RPMI8226 (cell line): ENCODE data around the gene ARHGAP32.
A peak's percentile ranks its signal among the peaks of the same experiment; 100 is the strongest.

Experiments
- DNase-seq: peaks from one replicate; pipeline ENCODE4 v3.0.0-alpha.2; 2015

ARHGAP32 gene

GRCh38 chr11:128947773-128948172 is 244.4 kb downstream of the ARHGAP32 start:
- DNase-seq: no peak

- DNase-seq: no peak
Observed at GRCh38 chr11:128946648-128947047, 245.5 kb downstream of the ARHGAP32 start.

GRCh38 chr11:128943428-128943976 is 248.6 kb downstream of the ARHGAP32 start:
- no peak for DNase-seq

- no peak for DNase-seq
Observed at GRCh38 chr11:128942817-128943427, 249.2 kb downstream of the ARHGAP32 start, which contains the start of gene TP53AIP1. TSS of gene TP53AIP1 (minus strand) at chr11:128942871. CDS start at chr11:128937818, 5,053 bp downstream.

- no peak for DNase-seq
Observed at GRCh38 chr11:128942272-128942612, 249.9 kb downstream of the ARHGAP32 start.

- DNase-seq: no peak
Observed at GRCh38 chr11:128941573-128942271, 250.4 kb downstream of the ARHGAP32 start.

GRCh38 chr11:128941110-128941509 is 251.0 kb downstream of the ARHGAP32 start:
- no peak for DNase-seq

GRCh38 chr11:128940603-128941002 is 251.5 kb downstream of the ARHGAP32 start:
- DNase-seq: no peak

- DNase-seq: no peak
Observed at GRCh38 chr11:128940156-128940555, 252.0 kb downstream of the ARHGAP32 start.

- DNase-seq: no peak
Observed at GRCh38 chr11:128939591-128939990, 252.5 kb downstream of the ARHGAP32 start.

- DNase-seq: no peak
Observed at GRCh38 chr11:128938156-128938885, 253.8 kb downstream of the ARHGAP32 start.

- no peak for DNase-seq
Observed at GRCh38 chr11:128937480-128937879, 254.6 kb downstream of the ARHGAP32 start.

GRCh38 chr11:128936606-128937251 is 255.4 kb downstream of the ARHGAP32 start:
- peak; percentile 20 for DNase-seq

- no peak for DNase-seq
Observed at GRCh38 chr11:128934926-128935325, 257.2 kb downstream of the ARHGAP32 start.

GRCh38 chr11:128934351-128934750 is 257.8 kb downstream of the ARHGAP32 start:
- DNase-seq: no peak

GRCh38 chr11:128933481-128934178 is 258.5 kb downstream of the ARHGAP32 start:
- DNase-seq: no peak

- DNase-seq: no peak
Observed at GRCh38 chr11:128931668-128932067, 260.5 kb downstream of the ARHGAP32 start.

- no peak for DNase-seq
Observed at GRCh38 chr11:128931066-128931465, 261.1 kb downstream of the ARHGAP32 start.

- no peak for DNase-seq
Observed at GRCh38 chr11:128929991-128930390, 262.1 kb downstream of the ARHGAP32 start.

GRCh38 chr11:128929468-128929867 is 262.7 kb downstream of the ARHGAP32 start:
- DNase-seq: no peak

- peak; percentile 66 for DNase-seq
Observed at GRCh38 chr11:128928400-128928799, 263.7 kb downstream of the ARHGAP32 start.

GRCh38 chr11:128927683-128928336 is 264.3 kb downstream of the ARHGAP32 start:
- DNase-seq: no peak
